HG03108 (cell line): ENCODE data around the gene ANGPTL4.
"Not testable (repeated sequence)": the region's sequence is repeated elsewhere in the genome, so short reads cannot be mapped to it uniquely, and the experiment has no call there.

Source experiments
- ATAC-seq: cut with Tn5 transposase; IDR thresholded peaks from one replicate; pipeline ENCODE4 v1.9.1; 2021; ENCODE audit warnings: moderate library complexity; ENCODE audit not compliant: unreplicated experiment

Gene ANGPTL4

GRCh38 chr19:8363803-8364771, at the start of gene ANGPTL4:
TSS of gene ANGPTL4 (plus strand) at chr19:8364155. CDS start at chr19:8364322, 167 bp downstream.
- ATAC-seq: no peak

- not testable (repeated sequence) for ATAC-seq
These were observed 48.8 kb upstream of the ANGPTL4 start for GRCh38 chr19:8314981-8315640.

GRCh38 chr19:8316351-8317125, 47.4 kb upstream of the ANGPTL4 start:
- no peak for ATAC-seq

GRCh38 chr19:8318835-8319234, 45.1 kb upstream of the ANGPTL4 start:
- not testable (repeated sequence) for ATAC-seq

- no peak for ATAC-seq
These were observed 44.0 kb upstream of the ANGPTL4 start for GRCh38 chr19:8319807-8320520.

- peak; percentile 17 for ATAC-seq
These were observed 43.3 kb upstream of the ANGPTL4 start for GRCh38 chr19:8320564-8321066.

- peak; percentile 90 for ATAC-seq
These were observed 42.6 kb upstream of the ANGPTL4 start, which contains the start of the genes NDUFA7 and RPS28 for GRCh38 chr19:8321067-8321985. TSS of gene NDUFA7 (minus strand) at chr19:8321375. CDS start at chr19:8321358, 17 bp downstream. TSS of gene RPS28 (plus strand) at chr19:8321496. CDS start at chr19:8321531, 35 bp downstream.

- ATAC-seq: no peak
These were observed 41.8 kb upstream of the ANGPTL4 start for GRCh38 chr19:8321986-8322637.

- ATAC-seq: no peak
These were observed 41.3 kb upstream of the ANGPTL4 start for GRCh38 chr19:8322638-8322997.

- ATAC-seq: no peak
These were observed 40.2 kb upstream of the ANGPTL4 start for GRCh38 chr19:8323781-8324185.

- ATAC-seq: no peak
These were observed 39.5 kb upstream of the ANGPTL4 start for GRCh38 chr19:8324186-8325050.

GRCh38 chr19:8325454-8325853, 38.5 kb upstream of the ANGPTL4 start:
- ATAC-seq: no peak

GRCh38 chr19:8329996-8330395, 34.0 kb upstream of the ANGPTL4 start:
- ATAC-seq: no peak

GRCh38 chr19:8331263-8331845, 32.6 kb upstream of the ANGPTL4 start:
- ATAC-seq: no peak

GRCh38 chr19:8332976-8333766, 30.8 kb upstream of the ANGPTL4 start:
- ATAC-seq: no peak

GRCh38 chr19:8333767-8334457, 30.0 kb upstream of the ANGPTL4 start:
- no peak for ATAC-seq
